GM12892 (cell line): ENCODE data around the gene FARP1.
A peak's percentile ranks its signal among the peaks of the same experiment; 100 is the strongest.

Experiments
- DNase-seq: peaks from one replicate; pipeline ENCODE4 v3.0.0; 2011; ENCODE audit not compliant: insufficient read length
- FAIRE-seq: peaks from 2 replicates; lab custom pipeline; 2011; peaks lifted over from hg19 to GRCh38; lab: Jason Lieb, UNC
- POLR2A ChIP-seq: IDR thresholded peaks from 2 replicates; pipeline ENCODE4 v1.6.1; 2011; ENCODE audit warnings: low read depth, low read length, control low read depth
- POLR2AphosphoS5 ChIP-seq: IDR thresholded peaks from 2 replicates; pipeline ENCODE4 v1.6.1; 2011; ENCODE audit warnings: low read depth, low read length, control low read depth
- TAF1 ChIP-seq: IDR thresholded peaks from 2 replicates; pipeline ENCODE4 v1.6.1; 2011; ENCODE audit warnings: low read depth, mild to moderate bottlenecking, control low read depth, low read length, borderline replicate concordance

Gene FARP1

GRCh38 chr13:98476538-98476966, 333.7 kb downstream of the FARP1 start:
- TF ChIP-seq TAF1 (no peak), POLR2AphosphoS5 (peak; percentile 86), POLR2A (peak; percentile 75)
- DNase-seq (peak; percentile 90), FAIRE-seq (peak; percentile 100)

DNA sequence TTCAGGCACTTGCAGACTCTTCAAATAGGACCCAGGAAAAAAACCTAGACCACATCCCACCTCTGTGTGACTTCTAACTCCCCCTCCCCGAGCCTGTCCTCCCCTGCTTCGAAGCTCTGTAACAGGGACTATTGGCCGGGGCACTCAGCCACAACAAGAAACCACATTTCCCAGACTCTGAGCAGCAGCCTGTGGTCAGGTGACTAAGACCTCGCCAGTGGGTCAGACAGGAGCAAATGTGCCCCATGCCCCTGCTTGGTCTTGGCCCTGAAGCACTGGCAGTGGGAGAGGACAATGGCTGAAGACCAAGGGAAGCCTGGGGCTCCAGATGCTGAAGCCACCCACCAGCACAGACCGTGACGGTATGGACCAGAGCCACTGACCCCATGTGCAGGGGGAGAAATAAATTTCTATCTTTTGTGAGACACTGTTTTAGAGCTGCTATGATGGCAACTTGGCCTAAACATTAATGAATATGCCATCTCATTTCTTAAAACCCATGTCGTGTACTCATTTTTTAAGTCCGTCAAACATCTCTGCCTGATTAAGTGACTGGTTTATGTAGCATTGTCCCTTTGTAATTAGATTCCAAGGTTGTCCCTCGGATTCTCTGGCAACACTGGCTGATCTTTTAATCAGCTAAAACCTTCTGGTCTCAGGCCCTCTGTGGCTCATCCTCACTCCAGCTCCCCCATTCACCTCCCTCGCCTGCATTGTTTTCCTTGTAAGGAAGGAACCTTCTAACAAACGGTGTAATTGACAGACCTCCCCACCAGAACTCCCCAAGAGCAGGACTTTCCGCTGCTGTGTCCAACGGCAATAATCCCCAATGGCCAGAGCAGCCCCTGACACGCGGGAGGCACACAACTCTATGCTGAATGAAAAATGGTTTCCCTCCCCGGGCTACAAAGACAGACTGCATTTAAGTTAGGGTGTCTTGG, 335.6 kb downstream of the FARP1 start:
- DNase-seq (no peak), FAIRE-seq (peak; percentile 38)
- TF ChIP-seq TAF1: no peak
- no peak for TF ChIP-seq POLR2AphosphoS5
- no peak for TF ChIP-seq POLR2A

- DNase-seq: no peak
- no peak for FAIRE-seq
- TF ChIP-seq POLR2A (no peak), TAF1 (no peak), POLR2AphosphoS5 (no peak)
These were observed 336.7 kb downstream of the FARP1 start for GRCh38 chr13:98479496-98480003.

DNA sequence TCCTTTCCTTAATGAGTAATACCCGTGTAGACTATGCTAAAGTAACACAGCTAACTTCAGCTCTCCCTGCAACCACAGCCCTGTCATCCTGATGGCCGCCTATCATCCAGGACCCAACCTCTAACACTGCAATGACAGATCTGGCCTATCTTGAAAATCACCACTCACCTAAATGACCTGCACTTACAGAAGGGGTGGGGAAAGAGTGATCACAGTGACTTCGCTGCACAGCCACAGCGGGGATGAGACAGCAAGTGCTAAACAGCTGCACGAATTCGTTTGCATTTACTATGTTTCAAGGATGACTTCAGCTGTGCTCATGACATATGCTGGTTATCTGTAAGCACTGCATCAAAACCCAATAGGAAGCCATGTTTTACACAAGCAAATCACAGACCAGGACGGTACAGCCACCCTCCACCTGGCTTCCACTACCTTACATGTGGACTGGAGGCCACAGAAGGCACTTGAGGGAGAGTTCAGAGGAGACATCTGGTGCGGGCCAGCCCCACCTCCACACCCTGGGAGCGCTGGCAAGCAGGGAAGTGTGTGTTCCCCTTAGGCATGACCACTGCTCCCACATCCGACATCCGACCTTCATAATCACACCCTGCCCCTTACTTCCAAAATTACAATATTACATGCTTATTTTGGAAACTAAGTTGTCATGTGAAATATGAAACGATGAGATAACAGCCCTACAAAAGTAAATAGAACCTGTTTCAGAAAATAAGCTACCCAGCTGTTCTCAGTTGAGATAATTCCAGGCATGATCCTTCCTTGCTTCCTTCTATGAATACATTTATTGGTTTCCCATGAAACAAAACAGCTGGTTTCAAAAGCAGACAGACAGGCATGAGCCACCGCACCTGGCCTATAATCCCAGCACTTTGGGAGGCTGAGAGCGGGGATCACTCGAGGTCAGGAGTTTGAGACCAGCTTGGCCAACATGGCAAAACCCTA, 338.3 kb downstream of the FARP1 start:
- FAIRE-seq (peak; percentile 94), DNase-seq (no peak)
- TF ChIP-seq POLR2AphosphoS5 (no peak), TAF1 (no peak), POLR2A (no peak)

DNA sequence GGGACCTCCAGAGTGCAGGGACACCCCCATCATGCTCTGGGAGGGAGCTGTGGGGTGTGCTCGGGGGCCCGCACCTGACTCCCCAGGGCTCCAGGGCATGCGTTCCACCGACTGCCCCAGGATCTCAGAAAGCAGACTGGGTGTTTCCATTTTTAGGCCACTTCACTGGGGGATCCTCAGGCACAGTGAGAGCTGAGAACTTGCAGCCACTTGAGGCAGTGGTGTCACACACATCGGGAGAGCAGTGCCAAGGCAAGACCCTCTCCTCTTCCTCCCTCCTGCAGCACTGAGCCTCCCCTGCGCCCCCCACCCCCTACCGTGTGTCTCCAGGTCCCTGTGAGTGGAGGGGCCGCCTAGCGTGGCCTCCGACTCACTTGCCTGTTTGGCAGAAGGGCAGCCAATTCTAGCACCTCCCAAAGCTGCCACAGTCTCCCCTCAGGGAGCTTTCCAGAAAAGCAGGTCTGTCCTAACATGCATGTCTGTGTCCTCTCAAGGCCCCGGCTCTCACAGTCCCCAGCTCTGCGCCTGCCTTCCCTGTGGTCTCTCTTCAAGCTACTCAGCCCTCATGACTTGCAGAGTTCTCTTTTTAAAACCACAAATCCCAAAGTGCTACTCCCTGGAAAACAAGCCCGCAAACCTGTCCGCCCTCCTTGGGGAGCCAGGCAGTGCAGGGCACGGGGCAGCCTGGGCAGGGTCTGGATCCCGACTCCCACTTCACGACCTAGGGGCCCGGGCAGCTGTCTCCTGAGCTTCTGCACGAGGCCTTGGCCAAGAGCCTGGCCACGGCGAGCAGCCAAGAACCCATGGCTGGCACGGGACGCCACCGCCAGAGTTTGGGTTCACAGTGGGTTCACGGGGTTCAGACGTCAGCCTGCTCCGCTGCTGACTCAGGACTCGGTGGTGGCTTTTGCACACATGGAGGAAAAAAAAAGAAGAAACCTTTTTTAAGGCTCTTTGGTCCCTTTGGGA, 339.9 kb downstream of the FARP1 start:
- no peak for TF ChIP-seq POLR2A
- no peak for TF ChIP-seq POLR2AphosphoS5
- TF ChIP-seq TAF1: no peak
- peak; percentile 79 for FAIRE-seq
- DNase-seq: no peak

- FAIRE-seq: no peak
- no peak for DNase-seq
- no peak for TF ChIP-seq POLR2AphosphoS5
- no peak for TF ChIP-seq TAF1
- no peak for TF ChIP-seq POLR2A
These were observed 340.9 kb downstream of the FARP1 start for GRCh38 chr13:98483601-98484288.

DNA sequence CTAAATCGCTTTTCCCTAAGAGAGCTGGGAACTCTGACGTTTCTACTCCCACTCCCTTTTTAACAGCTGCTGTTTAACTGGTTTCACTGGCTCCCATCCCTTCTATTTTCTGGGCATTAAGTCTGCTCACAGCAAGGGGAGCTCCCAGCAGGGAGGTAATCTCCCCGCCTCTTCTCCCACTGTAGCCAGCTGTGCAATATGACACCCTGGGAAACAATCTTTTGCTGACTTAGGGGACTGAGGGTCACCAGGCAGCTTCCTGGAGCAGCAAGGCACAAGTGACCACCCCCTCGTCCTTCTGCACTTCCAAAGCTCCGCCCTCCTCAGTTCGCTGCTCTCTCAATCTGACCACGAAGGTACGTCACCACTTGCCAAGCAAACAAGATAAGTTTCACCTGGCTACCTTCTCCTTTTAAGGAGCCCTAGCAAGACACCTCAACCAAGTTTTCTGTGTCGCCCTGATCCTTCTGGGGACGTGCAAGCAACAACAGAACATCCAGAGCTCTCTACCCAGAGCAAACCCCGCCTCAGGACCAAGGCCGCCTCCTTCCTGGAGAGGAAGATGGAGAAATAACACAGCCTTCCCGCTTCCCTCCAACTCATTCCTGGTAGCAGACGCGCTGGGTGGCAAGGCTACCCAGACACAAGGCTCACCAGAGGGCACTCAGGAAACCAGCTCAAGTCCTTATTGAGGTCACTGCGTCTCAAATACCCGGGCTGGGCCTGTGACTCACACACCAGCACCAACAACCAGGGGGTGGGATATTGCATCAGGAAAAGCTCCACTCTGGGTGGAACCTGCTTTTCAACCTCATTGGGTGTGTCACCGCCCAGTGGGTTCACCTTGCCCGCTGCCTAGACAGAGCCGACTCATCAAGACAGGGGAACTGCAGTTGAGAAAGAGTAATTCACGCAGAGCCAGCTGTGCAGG, 341.7 kb downstream of the FARP1 start:
- DNase-seq: no peak
- FAIRE-seq: peak; percentile 75
- TF ChIP-seq POLR2AphosphoS5 (no peak), TAF1 (no peak), POLR2A (no peak)

DNA sequence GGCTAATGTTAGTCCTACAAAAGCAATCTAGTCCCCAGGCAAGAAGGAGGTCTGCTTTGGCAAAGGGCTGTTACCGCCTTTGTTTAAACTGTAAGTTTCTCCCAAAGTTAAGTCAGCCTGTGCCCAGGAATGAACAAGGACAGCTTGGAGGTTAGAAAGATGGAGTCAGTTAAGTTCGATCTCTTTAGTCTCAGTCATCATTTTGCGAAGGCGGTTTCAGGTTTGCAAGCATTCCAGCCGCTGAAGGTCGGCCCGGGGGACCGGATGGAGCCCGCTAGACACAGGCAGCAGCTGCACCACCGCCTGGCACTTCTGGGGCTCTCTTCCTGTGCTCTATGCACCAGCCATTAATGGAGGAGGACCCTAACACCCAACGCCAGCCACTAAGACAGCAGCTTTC, 342.7 kb downstream of the FARP1 start:
- TF ChIP-seq POLR2AphosphoS5 (no peak), POLR2A (no peak), TAF1 (no peak)
- DNase-seq (no peak), FAIRE-seq (no peak)

DNA sequence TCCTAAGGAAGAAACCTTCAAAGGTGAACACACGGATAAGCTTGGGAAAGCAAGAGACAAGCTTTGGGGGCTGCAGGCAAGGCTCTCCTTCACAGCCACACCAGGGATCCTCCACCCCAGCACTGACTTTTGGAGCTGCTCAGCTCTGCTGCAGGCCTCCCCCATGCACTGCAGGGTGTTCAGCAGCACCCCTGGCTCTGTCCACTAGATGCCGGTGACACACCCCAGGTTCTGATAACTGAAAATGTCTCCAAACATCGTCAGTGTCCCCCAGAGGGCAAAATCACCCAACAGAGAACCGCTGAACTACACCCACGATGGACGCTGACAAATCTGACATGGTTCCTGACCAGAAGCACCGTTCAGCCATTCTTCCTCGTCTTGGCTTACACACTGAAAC, 343.5 kb downstream of the FARP1 start:
- no peak for TF ChIP-seq POLR2A
- no peak for TF ChIP-seq TAF1
- TF ChIP-seq POLR2AphosphoS5: no peak
- no peak for FAIRE-seq

More for the DNA sequence above, 343.5 kb downstream of the FARP1 start:
- no peak for DNase-seq
